ENCODE measurements around the gene MRPS23.

DNA sequence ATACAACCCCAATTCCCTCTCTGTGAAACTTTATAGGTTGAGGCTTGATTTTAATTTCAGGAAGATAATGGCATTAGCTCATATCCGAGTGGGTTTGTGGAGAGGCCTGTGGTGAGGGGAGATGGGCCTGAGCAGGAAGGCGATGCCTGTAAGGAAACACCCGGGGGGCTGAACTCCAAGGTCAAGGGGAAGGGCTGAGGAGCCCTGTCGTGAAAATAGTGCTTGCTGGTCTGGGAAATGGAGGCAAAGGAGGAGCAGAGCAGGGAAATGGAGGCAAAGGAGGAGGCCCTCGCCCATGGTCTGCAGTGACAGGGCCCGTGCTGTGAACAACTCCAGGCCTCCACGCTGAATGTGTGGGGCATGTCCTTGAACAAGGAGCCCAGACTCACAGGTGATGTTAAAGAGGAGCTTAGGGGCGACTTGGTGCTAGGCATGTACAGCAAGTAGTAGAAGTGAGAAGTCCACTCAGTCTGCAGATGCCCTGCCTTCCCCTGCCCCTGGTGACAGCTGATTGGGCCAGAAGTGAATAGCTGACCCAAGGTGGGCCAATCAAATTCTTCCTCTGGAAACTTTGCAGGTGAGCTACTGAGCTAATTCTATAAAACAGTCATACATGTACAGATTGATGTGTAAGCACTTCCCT, 38.1 kb downstream of the MRPS23 start:
- no peak for TF ChIP-seq PHF8 (IDR thresholded peaks at IDR 0.05; ENCODE audit: borderline replicate concordance, low read depth)
- TF ChIP-seq, protein P1, sequence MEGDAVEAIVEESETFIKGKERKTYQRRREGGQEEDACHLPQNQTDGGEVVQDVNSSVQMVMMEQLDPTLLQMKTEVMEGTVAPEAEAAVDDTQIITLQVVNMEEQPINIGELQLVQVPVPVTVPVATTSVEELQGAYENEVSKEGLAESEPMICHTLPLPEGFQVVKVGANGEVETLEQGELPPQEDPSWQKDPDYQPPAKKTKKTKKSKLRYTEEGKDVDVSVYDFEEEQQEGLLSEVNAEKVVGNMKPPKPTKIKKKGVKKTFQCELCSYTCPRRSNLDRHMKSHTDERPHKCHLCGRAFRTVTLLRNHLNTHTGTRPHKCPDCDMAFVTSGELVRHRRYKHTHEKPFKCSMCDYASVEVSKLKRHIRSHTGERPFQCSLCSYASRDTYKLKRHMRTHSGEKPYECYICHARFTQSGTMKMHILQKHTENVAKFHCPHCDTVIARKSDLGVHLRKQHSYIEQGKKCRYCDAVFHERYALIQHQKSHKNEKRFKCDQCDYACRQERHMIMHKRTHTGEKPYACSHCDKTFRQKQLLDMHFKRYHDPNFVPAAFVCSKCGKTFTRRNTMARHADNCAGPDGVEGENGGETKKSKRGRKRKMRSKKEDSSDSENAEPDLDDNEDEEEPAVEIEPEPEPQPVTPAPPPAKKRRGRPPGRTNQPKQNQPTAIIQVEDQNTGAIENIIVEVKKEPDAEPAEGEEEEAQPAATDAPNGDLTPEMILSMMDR (IDR thresholded peaks at IDR 0.05) = no peak
- TF ChIP-seq NPAS2 (CRISPR knock-in tag; IDR thresholded peaks at IDR 0.05; ENCODE audit: borderline replicate concordance) = no peak
- TF ChIP-seq EP300 (IDR thresholded peaks at IDR 0.05) = no peak
- no peak for TF ChIP-seq CHD4 (IDR thresholded peaks at IDR 0.05; ENCODE audit: borderline replicate concordance)
- TF ChIP-seq CHD2 (IDR thresholded peaks at IDR 0.05; ENCODE audit: low read length, partially characterized antibody) = no peak
- no peak for TF ChIP-seq ESRRA (IDR thresholded peaks at IDR 0.05; ENCODE audit: borderline replicate concordance, low read length)
- no peak for TF ChIP-seq MYC (IDR thresholded peaks at IDR 0.05; ENCODE audit: borderline replicate concordance, low read length)
- no peak for TF ChIP-seq SMC3 (IDR thresholded peaks at IDR 0.05)
- TF ChIP-seq RNF2 (IDR thresholded peaks at IDR 0.05; ENCODE audit: borderline replicate concordance, low read depth) = no peak
- TF ChIP-seq RFX5 (IDR thresholded peaks at IDR 0.05) = no peak
- TF ChIP-seq POLR2A (IDR thresholded peaks at IDR 0.05; ENCODE audit: low read length) = no peak

Measured in A549 (cell line).